Endothelial cell of umbilical vein (primary cell): ENCODE results near the gene TXN.

Experiments
- EZH2 ChIP-seq: IDR thresholded peaks from 2 replicates; pipeline ENCODE4 v1.6.1; 2012; ENCODE audit warnings: borderline replicate concordance, low read depth, mild to moderate bottlenecking, moderate library complexity, low read length, inconsistent platforms; ENCODE audit not compliant: severe bottlenecking
- FOS ChIP-seq: IDR thresholded peaks from 2 replicates; pipeline ENCODE4 v1.6.1; 2011; ENCODE audit warnings: mild to moderate bottlenecking, low read length, moderate library complexity, borderline replicate concordance; ENCODE audit not compliant: insufficient read depth
- GATA2 ChIP-seq: IDR thresholded peaks from 2 replicates; pipeline ENCODE4 v1.7.0; 2011; ENCODE audit warnings: low read depth, mild to moderate bottlenecking, moderate library complexity, mixed read lengths, low read length; ENCODE audit not compliant: insufficient read length, insufficient read depth
- JUN ChIP-seq: IDR thresholded peaks from 2 replicates; pipeline ENCODE4 v1.6.1; 2011; ENCODE audit warnings: borderline replicate concordance, low read depth; ENCODE audit not compliant: insufficient read length, insufficient read depth
- MYC ChIP-seq: IDR thresholded peaks from one replicate; pipeline ENCODE4 v1.6.1; 2011; ENCODE audit warnings: mild to moderate bottlenecking, low read depth, low read length
- POLR2A ChIP-seq: IDR thresholded peaks from 2 replicates; pipeline ENCODE4 v1.6.1; 2012; ENCODE audit warnings: low read depth, mild to moderate bottlenecking, control low read depth, low read length
- POLR2AphosphoS5 ChIP-seq: IDR thresholded peaks from 2 replicates; pipeline ENCODE4 v1.6.1; 2012; ENCODE audit warnings: low read depth, mild to moderate bottlenecking, control low read depth, low read length, moderate library complexity; ENCODE audit not compliant: insufficient read depth
- TF ChIP-seq, protein P1 (sequence below), 2 donors: IDR thresholded peaks; 1 replicate in 1 of 2; 2 replicates in 1 of 2; pipeline ENCODE4 v1.5.1; 2011; ENCODE audit warnings: low read length in 2 of 2, mild to moderate bottlenecking in 2 of 2, moderate library complexity in 2 of 2, control low read depth in 1 of 2, inconsistent platforms in 1 of 2, low read depth in 1 of 2; ENCODE audit not compliant: insufficient read depth in 1 of 2; ENCODE audit errors: extremely low read depth in 1 of 2
- TF ChIP-seq, protein P2 (sequence below): IDR thresholded peaks from 2 replicates; pipeline ENCODE4 v1.6.1; 2011; ENCODE audit not compliant: insufficient read depth, insufficient read length

DNA sequence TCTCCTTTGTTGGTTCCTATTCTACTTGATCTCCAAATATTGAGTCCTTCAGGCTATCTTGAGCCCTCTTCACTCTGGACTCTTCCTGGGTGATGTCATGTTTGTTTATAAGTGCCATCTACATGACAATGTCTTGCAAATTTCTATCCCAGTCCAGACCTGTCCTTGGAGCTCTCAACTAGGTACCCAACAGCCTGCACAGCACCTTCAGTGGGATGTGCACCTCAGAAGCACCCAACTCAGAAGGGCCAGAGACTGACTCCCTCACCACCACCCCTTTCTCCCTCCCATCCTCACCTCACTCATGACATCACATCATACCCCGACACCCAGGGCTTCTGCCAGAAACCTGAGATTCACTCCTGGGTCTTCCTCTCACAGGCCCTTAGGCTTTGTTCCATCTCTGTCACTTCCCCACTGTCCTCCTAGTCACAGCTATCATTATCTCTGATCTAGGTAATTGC, 14.4 kb downstream of the TXN start:
- TF ChIP-seq, protein P1, sequence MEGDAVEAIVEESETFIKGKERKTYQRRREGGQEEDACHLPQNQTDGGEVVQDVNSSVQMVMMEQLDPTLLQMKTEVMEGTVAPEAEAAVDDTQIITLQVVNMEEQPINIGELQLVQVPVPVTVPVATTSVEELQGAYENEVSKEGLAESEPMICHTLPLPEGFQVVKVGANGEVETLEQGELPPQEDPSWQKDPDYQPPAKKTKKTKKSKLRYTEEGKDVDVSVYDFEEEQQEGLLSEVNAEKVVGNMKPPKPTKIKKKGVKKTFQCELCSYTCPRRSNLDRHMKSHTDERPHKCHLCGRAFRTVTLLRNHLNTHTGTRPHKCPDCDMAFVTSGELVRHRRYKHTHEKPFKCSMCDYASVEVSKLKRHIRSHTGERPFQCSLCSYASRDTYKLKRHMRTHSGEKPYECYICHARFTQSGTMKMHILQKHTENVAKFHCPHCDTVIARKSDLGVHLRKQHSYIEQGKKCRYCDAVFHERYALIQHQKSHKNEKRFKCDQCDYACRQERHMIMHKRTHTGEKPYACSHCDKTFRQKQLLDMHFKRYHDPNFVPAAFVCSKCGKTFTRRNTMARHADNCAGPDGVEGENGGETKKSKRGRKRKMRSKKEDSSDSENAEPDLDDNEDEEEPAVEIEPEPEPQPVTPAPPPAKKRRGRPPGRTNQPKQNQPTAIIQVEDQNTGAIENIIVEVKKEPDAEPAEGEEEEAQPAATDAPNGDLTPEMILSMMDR (IDR thresholded peaks at IDR 0.05; ENCODE audit: extremely low read depth in 1 of 2, insufficient read depth in 1 of 2, low read depth in 1 of 2, low read length in 2 of 2): no peak
- TF ChIP-seq MYC (no peak), POLR2AphosphoS5 (no peak), GATA2 (no peak), POLR2A (no peak), EZH2 (no peak), JUN (no peak), FOS (no peak)
- TF ChIP-seq, protein P2, sequence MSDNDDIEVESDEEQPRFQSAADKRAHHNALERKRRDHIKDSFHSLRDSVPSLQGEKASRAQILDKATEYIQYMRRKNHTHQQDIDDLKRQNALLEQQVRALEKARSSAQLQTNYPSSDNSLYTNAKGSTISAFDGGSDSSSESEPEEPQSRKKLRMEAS: no peak
